ENCODE data around the gene SLC25A33. TPM values are rescaled to one million over a fixed set of nuclear protein-coding genes. Genes with fewer than 3 reads are reported as not detected.

The SLC25A33 gene
- total RNA-seq, 1 experiment from 2014 or later: 9.4 TPM

DNA sequence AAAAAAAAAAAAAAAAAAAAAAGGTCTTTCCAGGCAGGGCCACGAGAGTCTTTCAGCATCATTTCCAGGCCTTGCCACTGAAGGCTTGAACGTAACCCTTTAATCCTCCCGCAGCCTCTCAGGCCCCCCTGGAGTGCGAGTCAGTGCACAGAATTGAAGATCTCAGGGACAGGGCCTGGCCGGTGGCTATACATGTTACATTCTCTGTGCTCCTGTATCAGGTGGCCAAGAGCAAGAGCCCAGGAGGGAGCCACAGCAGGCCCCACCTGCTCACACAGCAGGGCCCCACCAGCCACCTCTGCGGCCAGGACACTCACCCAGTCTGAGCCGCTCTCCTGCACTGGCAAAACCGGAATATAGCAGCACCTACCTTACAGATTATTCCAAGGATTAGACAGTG lies 34.1 kb upstream of the SLC25A33 start:
- no peak overlapping the region for H4K91ac ChIP-seq (ENCODE audit: insufficient read length, low read depth, low read length)
- no peak overlapping the region for H3K9ac ChIP-seq (ENCODE audit: extremely low read depth, insufficient read length, low read length)
- Mint-ChIP-seq H3K4me1 (peaks cover 0 to 2% of the 10 kb centered on the region in 2 experiments; a peak in 1 of 4 replicates), H3K27me3 (ENCODE audit: low read depth) (peaks cover 15% of the 10 kb centered on the region), H3K4me3 (no peak overlapping the region), H3K9me3 (no peaks in the 10 kb centered on the region), H3K36me3 (ENCODE audit: insufficient read depth in 1 of 3, low read depth in 3 of 3) (no peaks in the 10 kb centered on the region), H3K27ac (no peak overlapping the region; a peak in 1 of 7 replicates)
- H3K14ac ChIP-seq (ENCODE audit: insufficient read depth, low read length): no peak overlapping the region
- no peak overlapping the region for H3K4ac ChIP-seq (ENCODE audit: low read depth, low read length)
- no peak overlapping the region for H3T11ph ChIP-seq (ENCODE audit: low read length)
- H2AFZ ChIP-seq (ENCODE audit: low read length): no peak overlapping the region
- H2BK15ac ChIP-seq (ENCODE audit: low read depth, low read length): no peak overlapping the region
- no peaks in the 10 kb centered on the region; the same call in 1 of the 2 replicates for H3K4me1 ChIP-seq (ENCODE audit: insufficient read depth, low read length)
- H3K23ac ChIP-seq (ENCODE audit: insufficient read length, low read depth, low read length): no peak overlapping the region
- DNase-seq: no peak
- H3K79me1 ChIP-seq (ENCODE audit: insufficient read depth, low read depth, low read length, poor library complexity, severe bottlenecking): no peaks in the 10 kb centered on the region
- no peak overlapping the region for H2BK12ac ChIP-seq (ENCODE audit: insufficient read length, low read depth, low read length)
- H3K9me3 ChIP-seq (ENCODE audit: control insufficient read depth, low read depth, low read length): no peaks in the 10 kb centered on the region
- no peaks in the 10 kb centered on the region for H3K79me2 ChIP-seq (ENCODE audit: insufficient read depth, low read length)
- H3K23me2 ChIP-seq (ENCODE audit: insufficient read length, low read depth, low read length, poor library complexity, severe bottlenecking): no peaks in the 10 kb centered on the region
- WGBS (ENCODE audit: extremely low coverage, insufficient read length, low lambda C conversion rate): no CpG with 5 or more reads among the region's 8 CpGs
- H2AK5ac ChIP-seq (ENCODE audit: insufficient read length, low read length): no peak overlapping the region
- H3K27me3 ChIP-seq (ENCODE audit: insufficient read depth, low read length): no peaks in the 10 kb centered on the region
- no peak overlapping the region for H2BK120ac ChIP-seq (ENCODE audit: low read depth, low read length, poor library complexity, severe bottlenecking)
- H3K27ac ChIP-seq (ENCODE audit: insufficient read length, low read depth, low read length): no peak overlapping the region
- no peak overlapping the region for H3K56ac ChIP-seq (ENCODE audit: insufficient read length, low read depth, low read length)
- H4K5ac ChIP-seq (ENCODE audit: insufficient read length, low read depth, low read length): no peak overlapping the region
- H2BK20ac ChIP-seq (ENCODE audit: low read depth, low read length, poor library complexity, severe bottlenecking): no peak overlapping the region
- H4K20me1 ChIP-seq (ENCODE audit: control insufficient read depth, insufficient read depth, insufficient read length): no peaks in the 10 kb centered on the region
- H2BK5ac ChIP-seq (ENCODE audit: insufficient read length, low read length): no peak overlapping the region
- H3K4me2 ChIP-seq (ENCODE audit: insufficient read depth, insufficient read length, low read length): no peak overlapping the region
- no peak overlapping the region for H4K8ac ChIP-seq (replicated peaks; ENCODE audit: insufficient read length, low read depth, low read length)
- H3K18ac ChIP-seq (ENCODE audit: insufficient read length, low read depth, low read length): no peak overlapping the region
- TF ChIP-seq, protein P1, sequence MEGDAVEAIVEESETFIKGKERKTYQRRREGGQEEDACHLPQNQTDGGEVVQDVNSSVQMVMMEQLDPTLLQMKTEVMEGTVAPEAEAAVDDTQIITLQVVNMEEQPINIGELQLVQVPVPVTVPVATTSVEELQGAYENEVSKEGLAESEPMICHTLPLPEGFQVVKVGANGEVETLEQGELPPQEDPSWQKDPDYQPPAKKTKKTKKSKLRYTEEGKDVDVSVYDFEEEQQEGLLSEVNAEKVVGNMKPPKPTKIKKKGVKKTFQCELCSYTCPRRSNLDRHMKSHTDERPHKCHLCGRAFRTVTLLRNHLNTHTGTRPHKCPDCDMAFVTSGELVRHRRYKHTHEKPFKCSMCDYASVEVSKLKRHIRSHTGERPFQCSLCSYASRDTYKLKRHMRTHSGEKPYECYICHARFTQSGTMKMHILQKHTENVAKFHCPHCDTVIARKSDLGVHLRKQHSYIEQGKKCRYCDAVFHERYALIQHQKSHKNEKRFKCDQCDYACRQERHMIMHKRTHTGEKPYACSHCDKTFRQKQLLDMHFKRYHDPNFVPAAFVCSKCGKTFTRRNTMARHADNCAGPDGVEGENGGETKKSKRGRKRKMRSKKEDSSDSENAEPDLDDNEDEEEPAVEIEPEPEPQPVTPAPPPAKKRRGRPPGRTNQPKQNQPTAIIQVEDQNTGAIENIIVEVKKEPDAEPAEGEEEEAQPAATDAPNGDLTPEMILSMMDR (conservative IDR thresholded peaks at IDR 0.05): no peak

All from H9 (cell line).